HepG2 (cell line): ENCODE results near the gene AOX1. TPM values are rescaled to one million over a fixed set of nuclear protein-coding genes. Genes with fewer than 3 reads are reported as not detected.

Experiments used
- AHR ChIP-seq: IDR thresholded peaks from 2 replicates; pipeline ENCODE4 v1.6.1; 2018; ENCODE audit warnings: missing genetic modification reagents, missing compliant biosample characterization
- CBX5 ChIP-seq: sonication (generic); formaldehyde crosslinking; IDR thresholded peaks from 2 replicates; pipeline ENCODE4 v1.4.0; 2020; ENCODE audit warnings: missing genetic modification reagents, borderline replicate concordance
- ESRRA ChIP-seq: sonication (generic); formaldehyde crosslinking; IDR thresholded peaks from 2 replicates; pipeline ENCODE4 v1.5.1; 2020; ENCODE audit warnings: mild to moderate bottlenecking, low read depth, missing genetic modification reagents
- FOXP4 ChIP-seq: sonication (generic); formaldehyde crosslinking; IDR thresholded peaks from 2 replicates; pipeline ENCODE4 v1.4.0; 2020; ENCODE audit warnings: missing genetic modification reagents
- HDAC1 ChIP-seq: sonication (generic); formaldehyde crosslinking; IDR thresholded peaks from 2 replicates; pipeline ENCODE4 v1.5.1; 2020; ENCODE audit warnings: mild to moderate bottlenecking, missing genetic modification reagents
- HDAC2 ChIP-seq: sonication (generic); formaldehyde crosslinking; IDR thresholded peaks from 2 replicates; pipeline ENCODE4 v1.4.0; 2020; ENCODE audit warnings: missing genetic modification reagents
- IRF2 ChIP-seq: IDR thresholded peaks from 2 replicates; pipeline ENCODE4 v1.6.1; 2018; ENCODE audit warnings: missing genetic modification reagents, missing compliant biosample characterization
- NFKB2 ChIP-seq: sonication (generic); formaldehyde crosslinking; IDR thresholded peaks from 2 replicates; pipeline ENCODE4 v1.4.0; 2020; ENCODE audit warnings: missing genetic modification reagents, borderline replicate concordance
- PRPF4 ChIP-seq: fragments of 200-400 bp; formaldehyde crosslinking; IDR thresholded peaks from 2 replicates; pipeline ENCODE4 v1.6.1; 2016; ENCODE audit warnings: low read length, low read depth; ENCODE audit not compliant: poor library complexity, severe bottlenecking
- REXO4 ChIP-seq: sonication (generic); formaldehyde crosslinking; IDR thresholded peaks from 2 replicates; pipeline ENCODE4 v1.8.0; 2022; ENCODE audit warnings: missing genetic modification reagents, mild to moderate bottlenecking, borderline replicate concordance
- SALL1 ChIP-seq: sonication (generic); formaldehyde crosslinking; IDR thresholded peaks from 2 replicates; pipeline ENCODE4 v1.8.0; 2022; ENCODE audit warnings: mild to moderate bottlenecking, missing genetic modification reagents
- SOX13 ChIP-seq, 3 experiments: fragments of 450-650 bp in 1 of 3; sonication (generic) in 1 of 3; formaldehyde crosslinking in 1 of 3; IDR thresholded peaks in 2 of 3; conservative IDR thresholded peaks in 1 of 3; 2 replicates each; pipeline versions ENCODE4 v1.5.0 to v1.6.1; 2016 to 2020; ENCODE audit warnings: antibody characterized with exemption in 1 of 3, mild to moderate bottlenecking in 1 of 3, missing compliant biosample characterization in 1 of 3, missing genetic modification reagents in 1 of 3, moderate library complexity in 1 of 3
- SOX5 ChIP-seq: IDR thresholded peaks from 2 replicates; pipeline ENCODE4 v1.6.1; 2016; ENCODE audit warnings: borderline replicate concordance
- SOX6 ChIP-seq, 2 experiments: fragments of 450-650 bp in 1 of 2; sonication (generic) in 1 of 2; formaldehyde crosslinking in 1 of 2; IDR thresholded peaks; 2 replicates each; pipeline versions ENCODE4 v1.4.0 to v1.6.1; 2017 to 2020; ENCODE audit warnings: antibody characterized with exemption in 1 of 2, mild to moderate bottlenecking in 1 of 2, missing genetic modification reagents in 1 of 2
- SRF ChIP-seq: IDR thresholded peaks from 2 replicates; pipeline ENCODE4 v1.6.1; 2011; ENCODE audit warnings: mild to moderate bottlenecking, low read depth, low read length, moderate library complexity
- TBX3 ChIP-seq: fragments of 450-650 bp; IDR thresholded peaks from 2 replicates; pipeline ENCODE4 v1.6.1; 2017; ENCODE audit warnings: antibody characterized with exemption, mild to moderate bottlenecking, inconsistent platforms, borderline replicate concordance
- TEF ChIP-seq: sonication (generic); formaldehyde crosslinking; IDR thresholded peaks from 2 replicates; pipeline ENCODE4 v1.5.0; 2020; ENCODE audit warnings: missing genetic modification reagents
- YY1 ChIP-seq: IDR thresholded peaks from 2 replicates; pipeline ENCODE4 v1.6.1; 2011; ENCODE audit warnings: low read length, low read depth, moderate library complexity, mild to moderate bottlenecking; ENCODE audit not compliant: insufficient read depth, insufficient replicate concordance
- ZFP36L2 ChIP-seq: sonication (generic); formaldehyde crosslinking; IDR thresholded peaks from 2 replicates; pipeline ENCODE4 v1.4.0; 2020; ENCODE audit warnings: missing genetic modification reagents
- ZFP91 ChIP-seq: sonication (generic); formaldehyde crosslinking; IDR thresholded peaks from 2 replicates; pipeline ENCODE4 v1.9.0; 2022; ENCODE audit warnings: missing genetic modification reagents, mild to moderate bottlenecking, borderline replicate concordance
- ZNF24 ChIP-seq: fragments of 450-650 bp; IDR thresholded peaks from 2 replicates; pipeline ENCODE4 v1.6.1; 2017; ENCODE audit warnings: antibody characterized with exemption, mild to moderate bottlenecking
- ZNF256 ChIP-seq: sonication (generic); formaldehyde crosslinking; conservative IDR thresholded peaks from 2 replicates; pipeline ENCODE4 v1.4.0; 2020; ENCODE audit warnings: missing genetic modification reagents
- ZNF644 ChIP-seq: IDR thresholded peaks from 2 replicates; pipeline ENCODE4 v1.6.1; 2016; ENCODE audit warnings: low read depth
- ZNF724P ChIP-seq: sonication (generic); formaldehyde crosslinking; IDR thresholded peaks from 2 replicates; pipeline ENCODE4 v1.8.0; 2022; ENCODE audit warnings: missing genetic modification reagents, borderline replicate concordance
- ZNF841 ChIP-seq: sonication (generic); formaldehyde crosslinking; IDR thresholded peaks from 2 replicates; pipeline ENCODE4 v1.8.1; 2023; ENCODE audit warnings: missing genetic modification reagents, borderline replicate concordance
- polyA plus RNA-seq, 8 experiments: library from polyadenylated mRNA; depleted of rRNA in 3 of 8; stranded (reverse) in 7 of 8; unstranded in 1 of 8; fragments of >200 nt; fragmentation: Illumina TruSeq in 4 of 8; extraction: Trizol in 4 of 8; gene quantifications; 2 replicates each; pipeline versions ENCODE4 v1.2.1 to v1.2.3, GENCODE V29; 2011 to 2016; ENCODE audit warnings: low read depth in 4 of 8, missing spikeins in 1 of 8, mixed read lengths in 1 of 8; ENCODE audit not compliant: insufficient read depth in 1 of 8
- total RNA-seq, 5 experiments: library from RNA; depleted of rRNA; stranded (reverse); fragments of >200 nt; fragmentation: Illumina TruSeq; extraction: Trizol; gene quantifications; 2 replicates each; pipeline ENCODE4 v1.2.3, GENCODE V29; 2016; ENCODE audit warnings: low read depth in 1 of 5

The AOX1 gene
- total and polyA plus RNA-seq, 2 of the 13 experiments (the other 11 are each of a cell fraction or from before 2014, with no cell fraction given): 9.2 to 18.0 TPM

GRCh38 chr2:200677721-200678532 is 92.1 kb downstream of the AOX1 start (continued):
- TF ChIP-seq ZFP36L2 (CRISPR knock-in tag) (no peak), SALL1 (peak; percentile 28; the same call in 1 of the 2 replicates), HDAC1 (CRISPR knock-in tag) (peak; percentile 15; the same call in 1 of the 2 replicates), SOX6 (IDR thresholded peaks at IDR 0.05) (no peak), SOX6 (CRISPR knock-in tag; IDR thresholded peaks at IDR 0.05) (peak; percentile 56; the same call in 1 of the 2 replicates), NFKB2 (no peak), SOX5 (CRISPR knock-in tag) (peak; percentile 70; the same call in 1 of the 2 replicates), ZNF644 (CRISPR knock-in tag) (no peak), TEF (CRISPR knock-in tag) (peak; percentile 38; the same call in 1 of the 2 replicates), ZNF724P (CRISPR knock-in tag) (no peak), IRF2 (CRISPR knock-in tag) (no peak), CBX5 (CRISPR knock-in tag) (no peak), ZNF24 (no peak), ZNF841 (no peak), YY1 (no peak), HDAC2 (CRISPR knock-in tag) (0 out of 2 replicates have a peak, but pooled peaks have one; percentile 41), FOXP4 (0 out of 2 replicates have a peak, but pooled peaks have one; percentile 10), PRPF4 (no peak), ZFP91 (CRISPR knock-in tag) (no peak), ESRRA (CRISPR knock-in tag) (0 out of 2 replicates have a peak, but pooled peaks have one; percentile 19), REXO4 (CRISPR knock-in tag) (no peak), AHR (CRISPR knock-in tag) (no peak), TBX3 (peak; percentile 56; the same call in 1 of the 2 replicates), ZNF256 (no peak), SOX13 (IDR thresholded peaks at IDR 0.05) (no peak), SOX13 (CRISPR knock-in tag; conservative IDR thresholded peaks at IDR 0.05 in 1 of 2, IDR thresholded peaks at IDR 0.05 in 1 of 2) (peak in 1 of 2 experiments; percentile 50; a peak in 1 of 4 replicates), SRF (no peak)
